ENCODE data around the gene TTC28.

DNA sequence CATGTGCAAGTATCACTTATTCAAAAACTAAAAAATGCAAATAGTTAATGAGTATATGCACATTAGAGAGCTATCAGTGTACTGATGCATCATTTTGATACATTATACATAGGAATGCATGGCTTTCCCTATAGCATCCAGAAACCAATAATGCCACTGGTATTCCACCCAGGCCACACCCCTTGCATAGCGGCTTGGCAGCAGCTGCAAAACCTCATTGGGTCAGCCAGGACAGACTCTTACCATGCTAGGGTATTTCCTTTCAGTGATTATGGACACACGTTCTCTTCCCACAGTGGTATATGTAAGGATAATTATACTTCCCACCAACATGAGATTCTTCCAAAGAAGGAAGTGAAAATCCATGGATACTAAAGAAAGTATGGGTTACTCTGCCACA is 614.7 kb downstream of the TTC28 start:
- no peak for TF ChIP-seq ZNF274 (IDR thresholded peaks at IDR 0.05; ENCODE audit: low read depth, low read length)
- no peak for TF ChIP-seq SUZ12 (IDR thresholded peaks at IDR 0.05; ENCODE audit: extremely low read depth, insufficient read depth, insufficient read length)
- TF ChIP-seq YY1 (IDR thresholded peaks at IDR 0.05; ENCODE audit: insufficient read depth, insufficient read length): no peak
